NCI-H524 treated with DMSO at 0.1 percent for 48 hours (cell line): ENCODE measurements around the gene HNRNPA3.
"Not testable (repeated sequence)": the region's sequence is repeated elsewhere in the genome, so short reads cannot be mapped to it uniquely, and the experiment has no call there.

Experiments used
- DNase-seq: peaks from one replicate; lab custom pipeline; 2025; lab: John Stamatoyannopoulos, UW

Gene HNRNPA3

GRCh38 chr2:177234267-177234666 lies 21.7 kb downstream of the HNRNPA3 start:
- no peak for DNase-seq

GRCh38 chr2:177235855-177236437 lies 23.4 kb downstream of the HNRNPA3 start:
- DNase-seq: no peak

- no peak for DNase-seq
These were observed 25.3 kb downstream of the HNRNPA3 start for GRCh38 chr2:177237932-177238331.

- DNase-seq: no peak
These were observed 26.5 kb downstream of the HNRNPA3 start for GRCh38 chr2:177239053-177239452.

- no peak for DNase-seq
These were observed 27.5 kb downstream of the HNRNPA3 start for GRCh38 chr2:177239932-177240630.

- DNase-seq: no peak
These were observed 29.1 kb downstream of the HNRNPA3 start for GRCh38 chr2:177241711-177242120.

GRCh38 chr2:177242121-177242987 lies 29.8 kb downstream of the HNRNPA3 start:
- no peak for DNase-seq

- no peak for DNase-seq
These were observed 30.5 kb downstream of the HNRNPA3 start for GRCh38 chr2:177243073-177243472.

- no peak for DNase-seq
These were observed 30.9 kb downstream of the HNRNPA3 start for GRCh38 chr2:177243476-177243875.

- DNase-seq: no peak
These were observed 31.7 kb downstream of the HNRNPA3 start for GRCh38 chr2:177244244-177244771.

GRCh38 chr2:177245010-177245422 lies 32.4 kb downstream of the HNRNPA3 start:
- DNase-seq: no peak

- DNase-seq: no peak
These were observed 33.4 kb downstream of the HNRNPA3 start for GRCh38 chr2:177246000-177246399.

GRCh38 chr2:177246523-177247030 lies 34.0 kb downstream of the HNRNPA3 start:
- not testable (repeated sequence) for DNase-seq

GRCh38 chr2:177247693-177248262 lies 35.2 kb downstream of the HNRNPA3 start:
- no peak for DNase-seq

- DNase-seq: no peak
These were observed 36.4 kb downstream of the HNRNPA3 start for GRCh38 chr2:177249038-177249437.

- DNase-seq: no peak
These were observed 37.9 kb downstream of the HNRNPA3 start for GRCh38 chr2:177250461-177250860.

- no peak for DNase-seq
These were observed 38.6 kb downstream of the HNRNPA3 start for GRCh38 chr2:177251165-177251542.

- no peak for DNase-seq
These were observed 40.4 kb downstream of the HNRNPA3 start for GRCh38 chr2:177252808-177253531.

GRCh38 chr2:177253704-177254103 lies 41.1 kb downstream of the HNRNPA3 start:
- DNase-seq: no peak

GRCh38 chr2:177254433-177255226 lies 42.0 kb downstream of the HNRNPA3 start:
- DNase-seq: no peak

- DNase-seq: no peak
These were observed 42.6 kb downstream of the HNRNPA3 start for GRCh38 chr2:177255227-177255601.
